Esophagus muscularis mucosa (tissue), 3 donors: ENCODE results near the gene MTMR2.

Source experiments
- EP300 ChIP-seq: sonication (generic); formaldehyde crosslinking; IDR thresholded peaks from one replicate; pipeline ENCODE4 v1.6.1; 2017; ENCODE audit warnings: antibody characterized with exemption
- TF ChIP-seq, protein P1 (sequence below), 3 experiments: fragments of 200-600 bp in 2 of 3; fragments of 450-650 bp in 1 of 3; sonication (generic) in 2 of 3; IDR thresholded peaks; one replicate each; pipeline ENCODE4 v1.5.1; 2017 to 2019; ENCODE audit warnings: antibody characterized with exemption in 3 of 3, mild to moderate bottlenecking in 2 of 3, moderate library complexity in 1 of 3

DNA sequence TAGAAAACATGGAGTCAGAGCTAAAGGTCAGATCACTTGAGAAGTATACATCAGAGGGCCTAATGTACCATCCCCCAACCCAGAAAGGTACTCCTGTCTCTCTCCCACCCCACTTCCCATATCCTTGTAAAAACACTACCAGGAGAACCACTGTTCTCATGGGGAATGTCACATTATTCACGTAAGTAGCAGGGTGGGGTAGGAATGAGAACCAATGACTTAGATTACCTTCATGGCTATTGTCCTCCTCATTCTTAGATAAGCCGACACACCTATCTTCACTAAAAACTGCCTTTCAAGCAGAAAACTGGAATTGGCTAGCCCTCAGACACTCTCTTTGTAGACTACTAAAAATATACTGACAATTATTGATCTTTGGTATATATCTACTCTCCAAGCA, 70.0 kb downstream of the MTMR2 start:
- TF ChIP-seq, protein P1, sequence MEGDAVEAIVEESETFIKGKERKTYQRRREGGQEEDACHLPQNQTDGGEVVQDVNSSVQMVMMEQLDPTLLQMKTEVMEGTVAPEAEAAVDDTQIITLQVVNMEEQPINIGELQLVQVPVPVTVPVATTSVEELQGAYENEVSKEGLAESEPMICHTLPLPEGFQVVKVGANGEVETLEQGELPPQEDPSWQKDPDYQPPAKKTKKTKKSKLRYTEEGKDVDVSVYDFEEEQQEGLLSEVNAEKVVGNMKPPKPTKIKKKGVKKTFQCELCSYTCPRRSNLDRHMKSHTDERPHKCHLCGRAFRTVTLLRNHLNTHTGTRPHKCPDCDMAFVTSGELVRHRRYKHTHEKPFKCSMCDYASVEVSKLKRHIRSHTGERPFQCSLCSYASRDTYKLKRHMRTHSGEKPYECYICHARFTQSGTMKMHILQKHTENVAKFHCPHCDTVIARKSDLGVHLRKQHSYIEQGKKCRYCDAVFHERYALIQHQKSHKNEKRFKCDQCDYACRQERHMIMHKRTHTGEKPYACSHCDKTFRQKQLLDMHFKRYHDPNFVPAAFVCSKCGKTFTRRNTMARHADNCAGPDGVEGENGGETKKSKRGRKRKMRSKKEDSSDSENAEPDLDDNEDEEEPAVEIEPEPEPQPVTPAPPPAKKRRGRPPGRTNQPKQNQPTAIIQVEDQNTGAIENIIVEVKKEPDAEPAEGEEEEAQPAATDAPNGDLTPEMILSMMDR (IDR thresholded peaks at IDR 0.05) = no peak
- no peak for TF ChIP-seq EP300
